Myocyte (in vitro differentiated cells): ENCODE results near the gene ARMC3. TPM values are rescaled to one million over a fixed set of nuclear protein-coding genes. Genes with fewer than 3 reads are reported as not detected.
"Not testable (repeated sequence)": the region's sequence is repeated elsewhere in the genome, so short reads cannot be mapped to it uniquely, and the experiment has no call there.

ENCODE experiments used
- DNase-seq: peaks from one replicate; pipeline ENCODE4 v3.0.0-alpha.2; 2012; ENCODE audit warnings: low read depth
- polyA plus RNA-seq: library from polyadenylated mRNA; unstranded; fragments of >200 nt; gene quantifications from one replicate; pipeline ENCODE4 v1.2.1, GENCODE V29; 2012; ENCODE audit warnings: missing spikeins
- total RNA-seq: library from RNA; depleted of rRNA; stranded (reverse); fragments of >200 nt; gene quantifications from 2 replicates; pipeline ENCODE4 v1.2.3, GENCODE V29; 2014

The ARMC3 gene, protein sequence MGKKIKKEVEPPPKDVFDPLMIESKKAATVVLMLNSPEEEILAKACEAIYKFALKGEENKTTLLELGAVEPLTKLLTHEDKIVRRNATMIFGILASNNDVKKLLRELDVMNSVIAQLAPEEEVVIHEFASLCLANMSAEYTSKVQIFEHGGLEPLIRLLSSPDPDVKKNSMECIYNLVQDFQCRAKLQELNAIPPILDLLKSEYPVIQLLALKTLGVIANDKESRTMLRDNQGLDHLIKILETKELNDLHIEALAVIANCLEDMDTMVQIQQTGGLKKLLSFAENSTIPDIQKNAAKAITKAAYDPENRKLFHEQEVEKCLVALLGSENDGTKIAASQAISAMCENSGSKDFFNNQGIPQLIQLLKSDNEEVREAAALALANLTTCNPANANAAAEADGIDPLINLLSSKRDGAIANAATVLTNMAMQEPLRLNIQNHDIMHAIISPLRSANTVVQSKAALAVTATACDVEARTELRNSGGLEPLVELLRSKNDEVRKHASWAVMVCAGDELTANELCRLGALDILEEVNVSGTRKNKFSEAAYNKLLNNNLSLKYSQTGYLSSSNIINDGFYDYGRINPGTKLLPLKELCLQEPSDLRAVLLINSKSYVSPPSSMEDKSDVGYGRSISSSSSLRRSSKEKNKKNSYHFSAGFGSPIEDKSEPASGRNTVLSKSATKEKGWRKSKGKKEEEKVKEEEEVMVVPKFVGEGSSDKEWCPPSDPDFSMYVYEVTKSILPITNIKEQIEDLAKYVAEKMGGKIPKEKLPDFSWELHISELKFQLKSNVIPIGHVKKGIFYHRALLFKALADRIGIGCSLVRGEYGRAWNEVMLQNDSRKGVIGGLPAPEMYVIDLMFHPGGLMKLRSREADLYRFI
- not detected in 2 replicates for total RNA-seq
- not detected for polyA plus RNA-seq

DNA sequence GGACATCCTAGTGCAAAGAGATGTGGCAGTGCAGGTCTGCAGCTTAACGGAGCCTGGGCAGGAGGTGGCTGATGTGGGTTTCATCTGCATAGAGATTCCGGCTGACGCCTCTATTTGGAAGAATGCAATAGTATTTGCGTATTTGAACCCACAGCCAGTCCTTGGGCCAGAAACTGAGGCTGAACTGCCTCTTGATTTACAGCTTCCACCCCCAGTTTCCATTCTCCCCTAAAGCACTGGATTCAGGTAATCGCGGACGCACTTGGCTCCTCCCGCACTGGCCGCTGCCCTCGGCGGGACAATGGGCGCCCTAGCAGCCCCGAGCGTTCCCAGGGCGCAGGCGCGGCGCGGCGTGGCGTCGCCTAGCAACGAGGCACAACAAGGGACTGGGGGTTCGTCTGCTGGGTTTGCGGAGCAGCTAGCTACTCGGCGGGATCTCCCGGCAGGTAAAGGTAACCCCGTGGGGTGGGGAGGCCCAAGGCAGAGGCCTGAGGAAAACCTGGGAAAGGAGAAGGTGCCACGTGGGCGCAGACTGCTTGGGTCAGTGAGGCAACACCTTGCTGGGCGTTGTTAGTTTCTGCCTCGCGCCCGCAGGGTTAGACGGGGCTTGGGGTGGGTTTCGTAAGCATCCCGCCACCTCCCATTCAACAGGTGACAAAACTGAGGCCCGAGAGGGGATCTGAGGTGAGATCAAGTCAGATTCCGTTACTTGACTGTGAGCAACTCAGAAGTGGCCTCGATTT lies at the start of gene ARMC3:
Gene ARMC3, plus strand, starts transcription at position 393 of the 743 bp plus-strand sequence. CDS start 3,944 bp downstream, outside the sequence.
- peak; percentile 51 for DNase-seq

DNA sequence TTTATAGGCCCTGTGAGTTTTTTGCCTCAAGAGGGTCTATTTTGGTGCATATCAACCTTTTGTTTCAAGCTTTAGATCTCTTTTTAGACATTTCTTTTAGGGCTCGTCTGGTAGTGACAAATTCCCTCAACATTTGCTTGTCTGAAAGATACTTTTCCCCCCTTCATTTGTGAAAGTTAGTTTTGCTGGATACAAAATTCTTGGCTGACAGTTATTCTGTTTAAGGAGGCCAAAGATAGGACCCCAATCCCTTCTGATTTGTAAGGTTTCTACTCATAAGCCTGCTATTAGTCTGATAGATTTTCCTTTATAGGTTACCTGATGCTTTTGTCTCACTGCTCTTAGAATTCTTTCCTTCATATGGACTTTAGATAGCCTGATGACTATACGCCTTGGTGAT lies 36.1 kb upstream of the ARMC3 start:
- no peak for DNase-seq

DNA sequence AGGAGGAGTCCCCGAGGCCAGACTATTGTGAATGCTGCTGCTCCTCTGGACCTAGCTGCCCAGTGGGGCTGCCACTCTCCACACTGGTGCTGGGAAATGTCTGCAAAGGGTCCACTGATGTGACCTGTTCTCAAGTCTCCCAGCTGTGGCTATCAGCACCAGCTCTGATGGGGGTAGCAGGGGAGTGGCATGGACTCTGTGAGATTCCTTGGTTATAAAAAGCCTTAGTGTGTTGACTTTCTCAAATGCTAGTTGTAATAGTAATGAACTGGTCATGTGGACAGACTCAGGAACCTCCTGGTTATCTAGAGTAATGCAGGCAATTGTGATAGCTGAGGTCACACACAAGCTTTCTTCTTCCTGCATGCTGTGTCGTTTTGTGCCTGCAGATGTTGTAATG lies 34.1 kb upstream of the ARMC3 start:
- no peak for DNase-seq

GRCh38 chr10:22894714-22895113 lies 33.1 kb upstream of the ARMC3 start:
- DNase-seq, result no peak

DNA sequence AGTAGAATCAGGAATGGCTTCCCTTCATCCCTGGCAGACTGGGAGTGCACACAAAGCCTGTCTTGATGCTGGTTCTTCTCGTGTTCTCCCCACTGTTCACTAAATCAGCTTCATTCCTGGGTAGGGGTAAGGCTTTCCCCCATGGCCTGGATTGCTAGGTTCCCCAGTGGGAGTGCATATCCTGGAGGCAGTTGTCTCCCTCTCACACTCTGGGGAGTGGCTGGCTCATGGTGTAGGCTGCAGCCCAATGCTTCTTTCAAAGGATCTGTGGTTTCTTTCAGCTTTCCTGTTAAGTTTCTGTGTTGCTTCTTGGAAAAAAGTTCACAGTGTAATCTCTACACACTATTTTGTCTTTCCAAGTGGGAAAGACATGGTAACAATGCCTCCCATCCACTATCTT lies 32.6 kb upstream of the ARMC3 start:
- no peak for DNase-seq

GRCh38 chr10:22897371-22897770 lies 30.5 kb upstream of the ARMC3 start:
- DNase-seq, result no peak

DNA sequence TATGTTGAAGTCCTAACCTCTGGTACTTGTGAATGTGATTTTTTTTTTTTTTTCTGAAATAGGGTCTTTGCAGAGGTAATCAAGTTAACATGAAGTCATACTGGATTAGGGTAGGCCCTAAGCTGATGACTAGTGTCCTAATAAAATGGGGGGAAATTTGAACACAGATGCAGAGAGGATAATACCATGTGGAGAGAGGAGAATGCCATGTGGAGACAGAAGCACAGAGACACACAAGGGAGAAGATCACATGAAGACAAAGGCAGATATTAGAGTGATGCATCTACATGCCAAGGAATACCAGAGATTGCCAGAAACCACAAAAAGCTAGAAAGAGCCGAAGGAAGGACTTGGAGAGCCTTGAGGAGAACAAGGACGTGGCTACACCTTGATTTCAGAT lies 28.5 kb upstream of the ARMC3 start:
- DNase-seq, result no peak

DNA sequence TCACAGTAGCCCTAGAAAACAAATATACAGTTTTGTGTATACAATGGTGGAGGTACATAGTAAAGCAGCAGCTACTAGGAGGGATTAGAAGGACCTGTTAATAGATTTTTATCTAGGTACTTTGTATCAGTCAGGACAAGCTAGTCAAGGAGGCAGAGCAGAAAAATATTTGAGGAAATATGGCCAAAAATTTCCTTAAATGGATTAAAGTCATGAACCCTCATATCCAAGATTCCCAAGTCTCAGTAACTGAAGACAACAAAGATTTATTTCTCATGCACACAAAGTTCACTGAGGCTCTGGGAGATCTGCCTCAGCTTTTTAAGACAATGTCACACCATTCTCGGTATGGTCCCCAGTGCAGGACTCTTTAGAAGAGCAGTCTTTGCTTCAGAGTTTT lies 28.1 kb upstream of the ARMC3 start:
- DNase-seq, result no peak

GRCh38 chr10:22900841-22901601 lies 26.8 kb upstream of the ARMC3 start:
- peak; percentile 31 for DNase-seq

DNA sequence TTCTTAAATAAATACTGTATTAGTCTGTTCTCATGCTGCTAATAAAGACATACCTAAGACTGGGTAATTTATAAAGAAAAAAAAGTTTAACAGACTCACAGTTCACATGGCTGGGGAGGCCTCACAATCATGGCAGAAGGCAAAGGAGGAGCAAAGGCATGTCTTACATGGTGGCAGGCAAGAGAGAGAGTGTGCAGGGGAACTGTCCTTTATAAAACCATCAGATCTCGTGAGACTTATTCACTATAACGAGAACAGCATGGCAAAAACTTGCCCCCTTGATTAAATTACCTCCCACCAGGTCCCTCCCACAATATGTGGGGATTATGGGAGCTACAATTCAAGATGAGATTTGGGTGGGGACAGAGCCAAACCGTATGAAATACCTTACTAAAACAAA lies 25.7 kb upstream of the ARMC3 start:
- DNase-seq, result not testable (repeated sequence)

DNA sequence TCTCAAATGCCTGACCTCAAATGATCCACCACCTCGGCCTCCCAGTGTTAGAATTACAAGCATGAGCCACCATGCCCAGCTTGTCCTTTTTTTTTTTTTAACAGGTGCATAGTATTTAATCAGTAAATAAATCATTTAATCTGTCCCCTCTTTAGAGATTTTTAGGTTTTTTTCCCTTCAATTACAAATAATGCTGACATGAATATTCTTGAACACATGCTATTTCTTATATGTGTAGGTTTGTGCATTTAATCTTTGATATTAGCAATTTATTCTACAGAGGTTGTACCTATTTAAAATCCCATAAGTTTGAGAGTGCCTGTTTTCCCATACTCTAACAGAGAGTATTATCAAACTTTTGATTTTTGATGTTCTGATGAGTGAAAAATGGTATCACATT lies 24.2 kb upstream of the ARMC3 start:
- no peak for DNase-seq

DNA sequence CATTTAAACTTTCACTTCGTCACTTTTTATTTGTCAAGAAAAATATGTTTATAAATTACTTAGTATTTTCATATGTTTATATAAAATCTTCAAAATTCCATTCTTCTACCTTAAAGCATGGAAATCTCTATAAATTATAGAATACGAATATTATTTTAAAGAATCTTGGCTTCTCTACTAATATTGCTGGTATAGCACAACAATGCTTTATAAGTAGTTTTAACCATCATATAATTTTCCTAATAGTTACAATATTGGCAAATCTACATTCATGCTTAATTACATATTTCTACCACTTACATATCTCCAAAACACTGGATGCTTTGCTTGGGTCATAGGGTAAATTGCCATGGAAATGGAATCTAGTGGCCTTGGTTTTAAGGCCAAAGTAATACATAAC lies 21.1 kb upstream of the ARMC3 start:
- no peak for DNase-seq

- no peak for DNase-seq
Observed at GRCh38 chr10:22908837-22909236, 19.0 kb upstream of the ARMC3 start.

DNA sequence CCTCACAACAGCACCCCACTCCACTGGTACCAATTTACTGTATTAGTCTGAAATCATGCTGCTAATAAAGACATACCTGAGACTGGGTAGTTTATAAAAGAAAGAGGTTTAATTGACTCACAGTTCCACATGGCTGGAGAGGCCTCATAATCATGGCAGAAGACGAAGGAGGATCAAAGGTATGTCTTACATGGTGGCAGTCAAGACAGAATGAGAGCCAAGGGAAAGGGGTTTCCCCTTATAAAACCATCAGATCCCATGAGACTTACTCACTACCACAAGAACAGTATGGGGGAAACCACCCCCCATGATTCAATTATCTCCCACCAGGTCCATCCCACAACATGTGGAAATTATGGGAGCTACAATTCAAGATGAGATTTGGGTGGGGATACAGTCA lies 18.2 kb upstream of the ARMC3 start:
- not testable (repeated sequence) for DNase-seq

- no peak for DNase-seq
Observed at GRCh38 chr10:22911067-22911466, 16.8 kb upstream of the ARMC3 start.

GRCh38 chr10:22911889-22912762 lies 15.7 kb upstream of the ARMC3 start:
- no peak for DNase-seq

GRCh38 chr10:22912763-22913384 lies 15.0 kb upstream of the ARMC3 start:
- no peak for DNase-seq

GRCh38 chr10:22913474-22914092 lies 14.3 kb upstream of the ARMC3 start:
- DNase-seq, result no peak

DNA sequence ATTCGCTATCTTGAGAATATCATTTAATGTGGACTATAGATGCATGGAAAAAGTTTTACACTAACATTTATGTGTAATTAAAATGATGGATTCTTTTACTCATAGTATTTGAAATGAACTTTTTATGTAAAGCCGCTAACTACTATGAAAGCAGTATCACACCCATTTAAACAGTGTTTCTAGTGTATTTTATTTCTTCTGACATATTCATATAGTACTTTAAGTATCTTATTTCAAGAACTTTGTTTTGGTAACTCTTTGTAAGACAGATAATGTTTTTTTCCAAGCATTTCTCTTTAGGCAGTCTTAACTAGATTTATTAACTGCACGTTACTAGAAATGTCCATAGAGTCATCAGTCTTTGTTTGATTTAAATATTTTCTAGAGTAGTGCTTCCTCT lies 12.5 kb upstream of the ARMC3 start:
- no peak for DNase-seq
